HG03469 (cell line): ENCODE data around the gene GPC6.
"Not testable (repeated sequence)": the region's sequence is repeated elsewhere in the genome, so short reads cannot be mapped to it uniquely, and the experiment has no call there.

Experiments used
- ATAC-seq: cut with Tn5 transposase; IDR thresholded peaks from one replicate; pipeline ENCODE4 v1.9.1; 2021; ENCODE audit warnings: mild to moderate bottlenecking, moderate library complexity, moderate number of reproducible peaks; ENCODE audit not compliant: unreplicated experiment

GPC6 gene

GRCh38 chr13:94329754-94330551 lies 1103.3 kb downstream of the GPC6 start:
- ATAC-seq = no peak

- no peak for ATAC-seq
Observed at GRCh38 chr13:94330552-94331071, 1104.0 kb downstream of the GPC6 start.

DNA sequence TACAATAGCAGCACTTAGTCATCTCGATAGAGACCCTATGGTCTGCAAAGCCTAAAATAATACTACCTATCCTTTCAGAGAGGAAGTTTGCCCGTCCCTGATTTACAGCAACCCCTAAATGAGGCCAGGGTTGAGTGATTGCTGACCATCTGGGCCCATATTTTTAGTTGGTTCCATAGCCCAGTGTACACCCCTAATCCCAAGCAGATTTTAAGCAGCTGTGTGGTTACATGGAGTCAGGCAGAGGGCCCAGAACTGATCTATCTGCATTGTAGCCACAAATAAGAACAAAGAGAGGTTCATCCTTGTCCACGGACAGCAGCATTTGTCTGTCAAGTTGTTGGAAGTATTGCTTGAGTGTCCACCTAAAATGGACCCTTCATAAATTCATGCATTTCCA lies 1104.7 kb downstream of the GPC6 start:
- ATAC-seq = no peak

DNA sequence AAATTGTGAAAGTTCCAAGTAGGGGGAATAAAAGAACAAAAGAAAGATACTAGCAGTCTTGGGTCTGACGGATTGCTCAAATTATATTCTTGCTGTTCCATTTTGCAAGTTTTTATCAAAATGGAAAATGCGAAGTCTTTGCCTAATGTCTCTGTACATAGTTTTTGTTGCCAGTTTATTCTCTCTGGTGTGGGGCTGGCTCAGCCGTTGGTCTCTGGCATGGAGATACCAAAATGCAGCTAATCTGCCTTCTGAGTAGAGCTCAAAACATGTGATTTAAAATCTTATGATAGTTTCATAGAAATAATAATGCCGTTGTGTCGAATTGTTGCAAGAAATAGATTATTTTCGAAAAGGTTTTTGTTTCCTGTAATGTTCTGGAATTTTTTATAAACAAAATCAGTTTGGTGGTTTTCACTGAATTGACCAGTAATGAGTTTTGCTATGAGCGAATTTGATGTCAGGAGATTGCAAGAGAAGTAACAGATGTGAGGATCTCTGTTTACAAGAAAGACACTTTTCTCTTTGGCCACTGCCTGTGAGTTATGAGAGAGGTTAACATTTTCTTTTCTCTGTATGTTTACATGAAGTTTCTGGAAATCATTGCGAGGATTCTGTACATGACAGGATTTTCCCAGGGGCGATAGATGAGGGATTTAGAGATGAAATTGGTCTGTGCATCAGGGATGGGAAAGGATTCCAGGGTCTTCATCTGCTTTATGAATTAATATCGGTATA lies 1105.9 kb downstream of the GPC6 start:
- no peak for ATAC-seq

DNA sequence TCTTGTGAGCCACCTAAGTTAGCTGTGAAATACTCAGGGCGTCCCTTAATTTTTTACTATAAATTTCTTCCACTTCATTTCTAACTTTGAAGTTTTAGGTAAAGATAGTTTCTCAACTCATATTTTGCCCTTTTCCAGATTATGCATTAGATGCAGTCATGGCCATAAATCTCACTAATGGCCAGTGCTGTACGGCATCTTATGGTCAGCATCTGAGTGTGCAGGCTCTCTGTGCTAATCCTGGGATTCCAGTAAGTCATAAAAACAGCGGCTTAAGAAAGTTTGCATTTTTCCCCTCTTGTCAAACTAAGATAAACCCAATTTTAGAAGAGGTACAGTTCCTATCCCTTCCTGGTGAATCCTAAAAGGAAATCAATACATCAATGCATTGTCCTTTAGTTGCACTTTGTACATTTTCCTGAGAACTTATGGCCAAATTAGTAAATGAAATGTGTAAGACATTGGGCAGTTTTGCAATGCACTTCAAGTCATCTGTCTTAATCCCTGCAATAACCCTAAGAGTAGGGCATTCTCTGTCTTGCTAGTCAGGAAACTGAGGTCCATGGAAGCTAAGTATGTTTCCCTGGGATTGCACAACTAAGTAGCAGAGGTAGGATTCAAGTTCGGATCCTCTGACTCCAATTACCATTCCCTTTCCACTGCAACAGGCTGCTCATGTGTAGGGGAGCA lies 1106.7 kb downstream of the GPC6 start:
- ATAC-seq = no peak

- no peak for ATAC-seq
Observed at GRCh38 chr13:94335761-94336526, 1109.3 kb downstream of the GPC6 start.

DNA sequence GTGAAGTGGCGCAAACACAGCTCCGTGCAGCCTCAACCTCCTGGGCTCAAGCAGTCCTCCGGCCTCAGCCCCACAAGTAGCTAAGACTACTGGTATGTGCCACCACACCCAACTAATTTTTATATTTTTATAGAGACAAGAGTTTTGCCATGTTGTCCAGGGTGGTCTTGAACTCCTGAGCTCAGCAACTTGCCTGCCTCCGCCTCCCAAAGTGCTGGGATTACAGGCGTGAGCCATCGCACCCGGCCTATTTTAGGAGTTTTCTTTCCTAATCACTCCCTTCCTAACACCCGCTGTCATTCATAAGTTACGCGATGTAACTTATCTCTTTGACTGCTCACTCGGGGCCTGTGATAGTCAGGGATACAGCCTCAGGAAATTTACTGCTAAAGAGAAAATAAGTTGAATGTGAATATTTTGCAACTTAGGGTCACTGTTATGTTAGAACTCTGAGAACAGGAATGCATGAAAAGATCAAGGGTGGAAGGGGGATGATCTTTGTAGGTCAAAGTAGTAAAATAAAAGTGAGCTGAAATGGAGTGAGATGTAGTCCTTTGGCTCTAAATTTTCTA lies 1112.6 kb downstream of the GPC6 start:
- ATAC-seq = no peak

DNA sequence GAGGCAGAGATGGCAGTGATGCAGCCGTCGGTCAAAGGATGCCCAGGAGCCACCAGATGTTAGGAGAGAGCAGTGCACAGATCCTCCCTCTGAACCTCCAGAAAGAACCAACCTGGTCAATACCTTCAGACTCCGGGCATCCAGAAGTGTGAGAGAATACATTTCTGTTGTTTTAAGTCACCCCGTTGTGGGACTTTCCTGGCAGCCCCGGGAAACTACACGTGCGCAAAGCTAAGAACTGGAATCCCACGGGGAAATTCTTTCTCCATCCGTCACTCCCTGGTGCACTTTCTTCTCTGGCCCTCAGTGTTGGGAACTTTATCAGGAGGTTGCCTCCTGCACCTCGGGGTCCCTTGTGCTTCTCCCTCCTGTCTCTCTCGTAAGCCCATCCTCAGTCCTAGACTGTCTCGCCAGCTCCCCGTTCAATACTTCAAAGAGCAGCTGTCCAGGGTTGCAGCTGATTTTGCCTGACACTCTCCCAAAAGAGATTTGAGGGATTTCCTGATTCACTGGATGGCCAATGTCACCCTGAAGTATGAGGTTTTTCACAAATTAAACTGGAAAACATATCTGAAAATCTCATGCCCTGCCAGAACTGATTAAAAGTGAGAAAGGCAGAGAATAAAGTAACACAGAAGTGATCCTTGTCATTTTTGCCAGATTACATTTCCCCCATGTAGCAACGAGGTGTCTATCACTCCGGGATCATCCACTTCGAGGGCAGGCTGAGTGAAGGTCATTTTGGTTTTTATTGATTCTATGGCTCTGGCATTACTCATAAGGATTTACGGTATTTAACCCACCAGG lies 1116.0 kb downstream of the GPC6 start:
- ATAC-seq = no peak

DNA sequence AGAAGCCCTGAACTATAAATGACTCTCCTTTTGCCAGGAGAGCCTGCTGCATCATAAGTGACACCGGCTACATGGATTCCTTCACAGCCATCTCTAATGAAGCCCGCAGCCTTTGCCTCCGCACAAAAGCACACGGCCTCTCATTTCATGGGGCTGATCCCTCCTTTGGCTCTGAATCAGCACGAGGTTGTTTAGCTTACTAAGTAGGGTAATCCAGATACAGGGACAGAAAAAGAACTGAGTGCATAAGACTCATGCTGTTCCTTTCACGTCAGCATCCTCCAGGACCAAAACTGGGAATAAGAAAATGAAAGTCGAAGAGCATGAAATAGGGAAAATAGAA lies 1116.6 kb downstream of the GPC6 start:
- ATAC-seq = no peak

GRCh38 chr13:94343687-94344086 lies 1117.1 kb downstream of the GPC6 start:
- ATAC-seq = not testable (repeated sequence)

DNA sequence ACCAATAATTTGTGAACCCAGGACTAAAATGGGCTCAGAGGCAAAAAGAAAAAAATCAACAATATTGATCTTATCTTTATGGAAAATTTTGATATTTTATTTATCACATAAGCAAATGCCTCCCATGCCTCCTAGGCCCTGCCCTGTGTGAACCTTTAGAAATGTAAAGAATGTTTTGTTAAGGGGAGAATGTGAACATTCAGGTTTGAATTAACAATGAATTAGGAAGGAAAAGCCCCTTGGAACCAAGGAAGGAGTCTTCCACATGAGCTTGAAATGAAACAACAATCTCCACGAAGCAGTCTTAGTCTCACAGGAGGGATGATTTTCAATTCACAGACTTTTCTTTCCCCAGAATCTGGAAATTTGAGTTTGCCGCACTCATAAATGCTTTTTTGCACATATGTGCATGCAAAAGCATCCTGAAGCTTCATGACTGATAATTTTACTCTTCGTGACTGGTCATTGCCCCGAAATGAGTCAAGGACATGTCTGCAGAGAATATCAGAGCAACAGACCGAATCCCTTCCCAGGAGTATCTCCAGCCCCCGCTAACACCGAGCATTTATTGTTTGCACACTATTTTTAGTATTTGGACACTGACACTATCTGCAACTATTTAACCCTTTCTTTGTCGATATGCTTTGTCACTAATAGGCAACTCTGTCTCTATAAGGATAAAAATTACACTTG lies 1117.7 kb downstream of the GPC6 start:
- no peak for ATAC-seq

DNA sequence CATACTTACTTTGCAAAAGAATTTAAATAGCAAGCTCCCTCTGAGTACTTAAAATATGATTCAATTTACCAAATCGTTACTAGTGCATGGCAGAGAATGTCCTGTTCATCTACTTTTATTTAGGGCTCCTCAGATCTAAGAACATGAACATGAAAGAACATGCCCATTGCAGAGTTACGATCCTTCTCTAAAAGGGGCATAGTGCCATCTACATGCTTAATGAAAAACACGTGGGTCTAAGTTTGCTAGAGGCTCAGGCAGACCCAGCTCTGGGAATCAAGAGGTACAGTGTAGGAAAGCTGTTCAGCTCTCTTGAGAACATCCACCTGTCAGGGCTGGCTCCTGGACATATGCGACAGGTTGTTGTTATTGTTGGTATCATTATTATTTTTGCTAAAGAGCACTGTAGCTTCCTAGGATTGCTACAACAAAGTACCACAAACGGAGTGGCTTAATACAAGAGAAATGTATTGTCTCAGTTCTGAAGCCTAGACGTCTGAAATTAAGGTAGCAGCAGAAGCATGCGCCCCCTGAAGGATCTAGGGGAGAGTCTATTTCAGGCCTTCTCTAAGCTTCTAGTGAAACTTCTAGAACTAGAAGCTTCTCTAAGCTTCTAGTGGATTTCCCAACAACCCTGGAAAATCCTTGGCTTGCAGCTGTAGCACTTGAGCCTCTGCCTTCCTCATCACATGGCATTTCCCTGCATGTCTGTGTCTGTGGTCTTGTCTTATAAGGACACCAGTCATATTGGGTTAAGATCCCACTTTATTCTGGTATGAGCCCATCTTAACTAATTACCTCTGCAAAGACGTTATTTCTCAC lies 1119.0 kb downstream of the GPC6 start:
- ATAC-seq = peak; percentile 46

DNA sequence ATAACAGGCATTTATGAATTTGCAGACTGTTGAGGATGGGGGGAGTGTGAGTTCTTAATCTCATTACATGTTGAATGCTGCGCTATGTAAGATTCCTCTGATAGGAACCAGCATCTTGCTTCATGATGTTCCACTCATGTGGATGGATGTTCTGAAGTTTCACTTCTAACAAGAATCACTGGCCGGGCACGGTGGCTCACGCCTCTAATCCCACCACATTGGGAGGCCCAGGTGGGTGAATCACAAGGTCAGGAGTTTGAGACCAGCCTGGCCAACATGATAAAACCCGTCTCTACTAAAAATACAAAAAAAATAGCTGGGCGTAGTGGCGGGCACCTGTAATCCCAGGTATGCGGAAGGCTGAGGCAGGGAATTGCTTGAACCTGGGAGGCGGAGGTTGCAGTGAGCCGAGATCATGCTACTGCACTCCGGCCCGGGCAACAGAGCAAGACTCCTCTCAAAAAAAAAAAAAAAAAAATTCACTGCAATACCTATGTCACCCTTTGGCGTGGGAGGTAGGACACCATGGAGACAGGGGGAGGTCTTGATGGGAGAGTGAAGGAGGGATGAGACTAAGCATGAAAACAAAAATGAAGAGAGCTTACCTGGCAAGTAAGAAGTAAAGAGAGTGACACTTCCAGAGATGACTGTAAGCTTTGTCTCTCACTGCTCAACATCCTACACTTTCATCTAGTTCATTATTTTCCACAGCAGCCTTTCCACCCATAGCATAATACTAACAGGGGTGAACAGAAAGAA lies 1119.8 kb downstream of the GPC6 start:
- ATAC-seq = no peak

DNA sequence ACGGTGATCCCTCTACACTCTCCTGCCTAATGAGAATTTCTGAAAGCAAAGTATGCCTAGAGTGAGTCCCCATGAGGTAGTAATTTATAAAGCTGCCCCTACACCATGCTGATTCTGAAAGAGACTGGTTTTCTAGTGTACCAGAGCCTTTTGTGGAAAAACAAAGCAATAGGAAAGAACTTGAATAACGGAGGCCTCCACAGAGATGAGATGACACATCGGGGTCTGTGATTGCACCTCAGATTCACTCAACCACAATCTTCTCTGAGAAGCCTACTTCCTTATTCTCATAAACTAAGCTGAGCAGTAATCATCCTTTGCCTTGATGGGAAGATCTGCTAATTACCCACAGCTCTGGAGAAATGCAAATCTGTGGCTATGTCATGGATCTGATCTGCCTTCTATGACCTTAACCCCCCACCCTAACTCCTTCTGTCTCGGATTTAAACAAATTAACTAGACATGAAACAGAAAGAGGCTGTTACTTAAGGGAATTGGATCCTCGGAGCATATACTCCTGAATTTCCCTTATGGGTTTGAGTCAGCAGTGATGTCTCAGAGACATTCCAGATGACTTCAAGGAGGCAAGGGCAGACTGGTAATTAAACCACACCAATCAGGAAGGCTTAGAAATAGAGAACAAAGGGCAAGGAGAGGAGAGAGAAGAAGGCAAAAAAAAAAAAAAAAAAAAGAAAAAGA lies 1124.8 kb downstream of the GPC6 start:
- no peak for ATAC-seq

DNA sequence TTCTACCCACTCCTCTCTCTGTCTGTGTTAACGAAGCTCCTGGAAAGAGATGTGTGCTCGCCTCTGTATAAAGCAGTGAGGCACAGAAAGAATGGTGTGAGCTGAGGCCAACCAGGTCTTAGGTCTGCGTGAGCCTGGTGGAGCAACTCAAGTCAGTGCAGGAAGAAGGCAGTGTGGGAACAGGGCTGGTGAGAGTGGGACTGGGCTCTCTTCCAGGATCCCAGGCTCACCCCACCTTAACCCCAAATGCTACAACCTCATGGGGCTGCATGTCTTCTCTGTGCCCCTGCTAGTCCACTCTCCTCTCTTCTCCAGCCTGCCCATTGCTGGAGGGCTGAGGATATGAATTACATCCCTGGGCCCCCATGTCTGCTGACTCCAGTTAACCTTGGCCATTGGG lies 1125.5 kb downstream of the GPC6 start:
- no peak for ATAC-seq

GRCh38 chr13:94353167-94353710 lies 1126.6 kb downstream of the GPC6 start:
- ATAC-seq = no peak

DNA sequence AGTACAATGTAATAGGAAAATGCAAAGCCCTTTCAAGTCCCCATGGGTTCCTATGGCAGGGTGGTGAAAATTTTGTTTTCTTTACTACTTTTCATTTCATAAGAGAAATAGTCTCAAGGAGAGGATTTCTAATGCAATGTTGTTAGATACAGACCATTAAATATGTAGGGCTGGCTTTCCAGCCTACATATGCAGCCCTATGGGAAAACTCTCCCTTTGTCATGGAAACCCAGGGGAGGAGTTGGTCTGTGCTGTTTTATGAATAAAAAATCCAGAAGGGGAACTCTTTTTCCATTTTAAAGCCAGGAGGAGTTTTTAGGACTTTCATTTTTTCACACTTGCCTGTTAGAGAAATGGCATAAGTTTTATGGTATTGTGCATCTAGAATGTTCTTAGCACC lies 1133.3 kb downstream of the GPC6 start:
- ATAC-seq = no peak
